SK-N-SH treated with all-trans-retinoic acid at 6 μM for 48 hours (cell line): Measurements from ENCODE around the gene L1CAM.

Source experiments
- ARNTL ChIP-seq: fragments of 450-650 bp; formaldehyde crosslinking; IDR thresholded peaks from 2 replicates; pipeline ENCODE4 v1.5.0; 2020; ENCODE audit warnings: low read depth, mild to moderate bottlenecking, moderate library complexity, borderline replicate concordance
- BACH2 ChIP-seq: fragments of 250-450 bp; sonication (Bioruptor Pico); IDR thresholded peaks from 2 replicates; pipeline ENCODE4 v1.9.0; 2021; ENCODE audit warnings: mild to moderate bottlenecking, borderline replicate concordance
- CSDC2 ChIP-seq: fragments of 250-450 bp; sonication (Bioruptor Pico); IDR thresholded peaks from 2 replicates; pipeline ENCODE4 v1.5.0; 2020; ENCODE audit warnings: mild to moderate bottlenecking, moderate library complexity
- CSRNP3 ChIP-seq: fragments of 250-450 bp; sonication (Bioruptor Pico); IDR thresholded peaks from 2 replicates; pipeline ENCODE4 v1.5.1; 2021; ENCODE audit warnings: mild to moderate bottlenecking, moderate library complexity
- ESRRG ChIP-seq: fragments of 250-450 bp; sonication (Bioruptor Pico); IDR thresholded peaks from 2 replicates; pipeline ENCODE4 v1.6.1; 2021; ENCODE audit warnings: mild to moderate bottlenecking
- OSR1 ChIP-seq: fragments of 250-450 bp; sonication (Bioruptor Pico); IDR thresholded peaks from 2 replicates; pipeline ENCODE4 v1.8.0; 2022; ENCODE audit warnings: moderate library complexity, mild to moderate bottlenecking, inconsistent platforms
- PATZ1 ChIP-seq: fragments of 250-450 bp; sonication (Bioruptor Pico); IDR thresholded peaks from 2 replicates; pipeline ENCODE4 v1.8.0; 2020; ENCODE audit warnings: mild to moderate bottlenecking, moderate library complexity, borderline replicate concordance
- TOX ChIP-seq: fragments of 250-450 bp; sonication (Bioruptor Pico); IDR thresholded peaks from 2 replicates; pipeline ENCODE4 v1.8.0; 2021; ENCODE audit warnings: mild to moderate bottlenecking, moderate library complexity, borderline replicate concordance
- ZFP30 ChIP-seq: fragments of 450-650 bp; formaldehyde crosslinking; IDR thresholded peaks from 2 replicates; pipeline ENCODE4 v1.5.0; 2022; ENCODE audit warnings: mild to moderate bottlenecking, moderate library complexity
- ZNF8 ChIP-seq: fragments of 450-650 bp; formaldehyde crosslinking; IDR thresholded peaks from 2 replicates; pipeline ENCODE4 v1.5.0; 2020; ENCODE audit warnings: mild to moderate bottlenecking, moderate library complexity

- TF ChIP-seq PATZ1 (no peak), TOX (CRISPR knock-in tag) (no peak), ESRRG (CRISPR knock-in tag) (no peak), CSRNP3 (CRISPR knock-in tag) (no peak), BACH2 (CRISPR knock-in tag) (no peak), ZFP30 (no peak), ARNTL (CRISPR knock-in tag) (no peak), ZNF8 (no peak), CSDC2 (no peak), OSR1 (CRISPR knock-in tag) (no peak)
Measured at GRCh38 chrX:153865321-153865580, 20.7 kb downstream of the L1CAM start.
